NT2/D1 (cell line): Measurements from ENCODE around the gene SNAPC1.

Experiments used
- YY1 ChIP-seq: IDR thresholded peaks from 2 replicates; pipeline ENCODE4 v1.6.1; 2011; ENCODE audit not compliant: insufficient read length, insufficient read depth
- ZNF274 ChIP-seq: IDR thresholded peaks from 2 replicates; pipeline ENCODE4 v1.6.1; 2011; ENCODE audit warnings: mild to moderate bottlenecking, low read depth, low read length

DNA sequence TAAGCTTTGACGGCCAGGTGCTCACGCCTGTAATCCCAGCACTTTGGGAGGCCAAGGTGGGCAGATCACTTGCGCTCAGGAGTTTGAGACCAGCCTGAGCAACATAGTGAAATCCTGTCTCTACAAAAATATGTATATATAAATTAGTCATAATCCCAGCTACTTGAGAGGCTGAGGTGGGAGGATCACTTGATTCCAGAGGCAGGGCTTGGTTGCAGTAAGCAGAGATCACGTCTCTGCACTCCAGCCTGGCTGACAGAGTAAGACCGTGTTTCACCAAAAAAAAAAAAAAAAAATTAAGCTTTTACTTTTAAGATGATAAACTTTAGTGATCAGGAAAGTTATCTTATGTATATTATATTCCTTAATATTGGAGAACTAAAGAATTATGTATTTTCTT, 18.0 kb upstream of the SNAPC1 start:
- TF ChIP-seq ZNF274 (no peak), YY1 (no peak)
